Activated T-cell treated with anti-CD3 and anti-CD28 coated beads, Interleukin-2, amount 50 U/mL, for 72 hours (primary cell): Measurements from ENCODE around the gene LTB4R. TPM values are rescaled to one million over a fixed set of nuclear protein-coding genes. Genes with fewer than 3 reads are reported as not detected.

Experiments used
- ATAC-seq, 2 donors: fragments of 150-1000 bp; cut with Tn5 transposase; replicated peaks in 1 of 2; 2 replicates each; pipeline ENCODE4 v1.10.0; 2021; ENCODE audit warnings: moderate library complexity in 2 of 2, mild to moderate bottlenecking in 1 of 2
- DNase-seq, 2 donors: peaks; one replicate each; pipeline ENCODE4 v3.0.0; 2021 to 2022; ENCODE audit warnings: mixed read lengths in 1 of 2
- H3K27ac Mint-ChIP-seq: one replicate; pipeline ENCODE4 v1.8.0; 2022; ENCODE audit warnings: mild to moderate bottlenecking, moderate library complexity, mixed read lengths
- H3K27me3 Mint-ChIP-seq: one replicate; pipeline ENCODE4 v1.8.0; 2022; ENCODE audit warnings: low read depth, mixed read lengths
- H3K36me3 Mint-ChIP-seq, 2 donors: one replicate each; pipeline ENCODE4 v1.8.0; 2022; ENCODE audit warnings: mixed read lengths in 2 of 2, mild to moderate bottlenecking in 1 of 2; ENCODE audit not compliant: insufficient read depth in 2 of 2
- H3K4me1 Mint-ChIP-seq: one replicate; pipeline ENCODE4 v1.8.0; 2022; ENCODE audit warnings: low read depth, mixed read lengths
- H3K4me3 Mint-ChIP-seq, 2 donors: one replicate each; pipeline ENCODE4 v1.8.0; 2022; ENCODE audit warnings: mild to moderate bottlenecking in 2 of 2, mixed read lengths in 2 of 2, moderate library complexity in 2 of 2
- H3K9me3 Mint-ChIP-seq, 2 donors: one replicate each; pipeline ENCODE4 v1.8.0; 2022; ENCODE audit warnings: mixed read lengths in 2 of 2
- total RNA-seq, 2 donors: library from RNA; stranded (reverse); gene quantifications; one replicate each; pipeline ENCODE4 v1.2.3, GENCODE V29; 2022

LTB4R gene
- total RNA-seq, 2 donors from 2014 or later: 27.1 to 28.5 TPM

GRCh38 chr14:24299255-24300191 is 11.8 kb upstream of the LTB4R start, which contains the start of the genes DHRS1 and NOP9:
DHRS1 (minus strand) TSS chr14:24299780; CDS start chr14:24299106, 674 bp downstream.
NOP9 (plus strand) TSS chr14:24299850; CDS start chr14:24299955, 105 bp downstream.
- Mint-ChIP-seq H3K4me1 (peaks cover 58% of the 10 kb centered on the region), H3K9me3 (no peaks in the 10 kb centered on the region), H3K36me3 (peaks cover 3 to 27% of the 10 kb centered on the region in 2 donors), H3K27me3 (no peaks in the 10 kb centered on the region), H3K4me3 (peak within 1 kb of the TSS; percentile 92 to 94), H3K27ac (peak within 1 kb of the TSS; percentile 68)
- ATAC-seq (peak; percentile 81 to 83), DNase-seq (peak; percentile 92 to 96)

GRCh38 chr14:24300326-24300980 is 10.8 kb upstream of the LTB4R start:
- peaks cover 5 to 33% of the 10 kb centered on the region in 2 donors for H3K36me3 Mint-ChIP-seq
- H3K27me3 Mint-ChIP-seq: no peaks in the 10 kb centered on the region
- peak overlapping the region; percentile 92 to 94 for H3K4me3 Mint-ChIP-seq
- H3K27ac Mint-ChIP-seq: no peak overlapping the region
- DNase-seq (no peak), ATAC-seq (no peak)
- H3K4me1 Mint-ChIP-seq: peaks cover 58% of the 10 kb centered on the region
- no peaks in the 10 kb centered on the region for H3K9me3 Mint-ChIP-seq

DNA sequence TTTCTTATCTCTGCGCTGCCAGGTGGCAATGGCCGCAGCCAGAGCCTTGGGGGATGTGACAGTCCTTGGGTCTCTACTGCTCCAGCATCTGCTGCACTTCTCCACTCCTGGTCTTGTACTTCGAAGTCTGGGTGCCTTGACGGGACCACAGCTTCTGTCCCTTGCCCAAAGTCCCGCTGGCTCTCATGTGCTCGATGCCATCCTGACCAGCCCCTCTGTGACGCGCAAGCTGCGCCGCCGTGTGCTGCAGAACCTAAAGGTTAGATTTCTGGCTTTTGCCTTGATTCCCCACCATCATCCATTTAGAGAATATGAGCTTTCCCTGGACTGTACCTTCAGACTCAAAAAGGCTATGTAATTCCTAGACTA is 7.3 kb upstream of the LTB4R start:
- H3K36me3 Mint-ChIP-seq: peaks cover 5 to 38% of the 10 kb centered on the region in 2 donors
- no peak for ATAC-seq

DNA sequence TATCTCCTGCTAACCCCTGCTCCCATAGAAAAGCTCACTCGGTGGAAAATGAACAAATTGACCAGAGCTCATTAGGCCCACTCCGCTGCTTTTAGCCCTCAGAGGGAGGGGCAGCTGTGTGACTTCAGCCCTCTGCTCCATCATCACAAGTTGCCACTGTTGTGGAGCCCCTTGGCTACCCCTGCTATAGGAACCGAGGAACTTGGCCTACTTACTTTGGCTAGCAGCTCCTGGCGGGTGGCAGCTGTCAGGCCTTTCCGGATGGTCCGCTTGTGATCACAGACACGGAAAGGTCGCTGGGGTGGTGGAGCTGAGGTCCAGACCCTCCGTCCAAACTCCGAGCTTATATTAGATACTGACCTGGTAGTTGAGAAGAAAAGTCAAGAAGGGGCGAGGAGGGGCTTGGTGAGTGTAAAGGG is 4.1 kb upstream of the LTB4R start:
- H3K27me3 Mint-ChIP-seq: no peaks in the 10 kb centered on the region
- H3K9me3 Mint-ChIP-seq: no peaks in the 10 kb centered on the region
- H3K4me3 Mint-ChIP-seq: no peak overlapping the region
- no peak for ATAC-seq
- H3K27ac Mint-ChIP-seq: no peak overlapping the region
- peaks cover 46% of the 10 kb centered on the region for H3K4me1 Mint-ChIP-seq
- no peak for DNase-seq
- peaks cover 5 to 41% of the 10 kb centered on the region in 2 donors for H3K36me3 Mint-ChIP-seq

More for the DNA sequence above, 7.3 kb upstream of the LTB4R start:
- Mint-ChIP-seq H3K9me3 (no peaks in the 10 kb centered on the region), H3K4me3 (no peak overlapping the region), H3K27ac (no peak overlapping the region), H3K4me1 (peaks cover 45% of the 10 kb centered on the region), H3K27me3 (no peaks in the 10 kb centered on the region)
- DNase-seq: no peak

DNA sequence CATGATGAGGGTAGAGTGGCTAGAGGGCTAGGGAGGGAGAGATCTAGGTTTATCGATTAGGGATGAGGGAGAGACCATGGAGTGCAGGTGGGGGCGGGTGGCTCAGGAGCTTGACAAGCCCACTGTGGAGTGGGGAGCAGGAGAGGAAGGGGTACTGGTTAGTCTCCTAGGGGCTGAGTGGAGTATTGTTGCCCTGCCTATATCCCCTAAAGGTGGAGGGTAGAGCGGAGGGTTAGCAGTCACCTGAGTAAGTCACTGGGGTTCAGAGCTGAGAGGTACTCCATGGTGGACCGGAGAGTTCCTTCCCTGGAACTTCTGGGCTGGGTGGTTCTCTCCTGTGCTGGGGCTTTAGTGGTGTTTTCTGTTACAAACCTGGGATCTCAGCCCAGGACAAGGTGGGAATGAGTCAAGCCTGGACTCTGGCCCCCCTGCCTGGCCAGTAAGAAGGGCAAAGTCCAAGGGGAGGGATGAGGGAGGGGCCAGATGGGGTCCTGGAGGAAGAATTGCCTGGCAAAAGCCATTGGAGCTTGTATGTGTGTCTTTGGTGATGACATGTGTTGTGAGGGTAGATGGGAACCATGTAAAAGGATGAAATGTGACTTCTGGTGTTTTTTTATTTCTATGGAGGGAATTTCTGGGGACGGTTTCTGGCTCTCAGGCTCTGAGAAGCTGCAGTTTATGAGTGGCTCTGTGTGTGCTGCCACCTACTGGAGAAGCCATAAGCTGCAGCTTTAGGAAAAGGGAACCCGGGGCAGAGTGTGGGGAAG is 3.5 kb upstream of the LTB4R start, which contains the start of gene CIDEB:
CIDEB (minus strand) TSS at position 403 of the 767 bp plus-strand sequence; CDS start at position 284, 119 bp downstream.
- ATAC-seq (peak in 1 of 2 donors; percentile 17), DNase-seq (peak; percentile 57 to 72)
- Mint-ChIP-seq H3K9me3 (no peaks in the 10 kb centered on the region), H3K36me3 (peaks cover 5 to 37% of the 10 kb centered on the region in 2 donors), H3K4me1 (peaks cover 49% of the 10 kb centered on the region), H3K27ac (peak within 1 kb of the TSS; percentile 12), H3K27me3 (no peaks in the 10 kb centered on the region), H3K4me3 (no peak within 1 kb of the TSS)

DNA sequence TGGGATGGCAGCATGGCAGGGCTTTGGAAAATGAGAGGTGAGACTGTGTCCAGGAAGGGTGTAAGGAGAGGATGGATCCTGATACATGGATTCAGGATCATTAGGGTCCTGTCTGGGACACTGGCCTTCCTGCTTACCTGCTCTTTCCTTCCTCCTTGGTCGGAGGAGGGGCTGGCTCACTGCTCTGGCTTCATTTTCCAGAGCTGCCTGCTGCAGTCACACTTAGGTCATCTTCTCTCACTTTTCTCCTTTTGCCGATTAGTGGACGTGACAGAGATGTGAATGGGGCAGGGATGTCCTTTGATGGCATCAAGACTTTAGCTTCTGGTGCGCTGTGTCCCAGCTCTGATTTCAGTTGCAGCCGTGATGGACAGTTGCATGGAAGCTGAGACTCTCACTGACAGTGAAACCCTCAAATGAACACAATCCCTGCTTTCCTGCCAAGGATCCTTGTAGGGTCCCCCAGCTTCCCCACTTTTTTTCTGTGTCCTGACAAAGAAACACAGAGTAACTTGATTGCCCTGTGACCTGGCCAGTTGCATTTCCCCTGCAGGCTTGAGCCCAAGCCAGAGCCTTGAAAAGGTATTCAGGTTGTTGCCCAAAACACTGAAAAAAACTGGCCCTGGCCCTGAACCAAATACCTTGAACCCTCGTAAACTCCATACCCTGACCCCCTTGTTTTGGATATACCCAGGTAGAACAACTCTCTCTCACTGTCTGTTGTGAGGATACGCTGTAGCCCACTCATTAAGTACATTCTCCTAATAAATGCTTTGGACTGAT is 2.8 kb upstream of the LTB4R start:
- Mint-ChIP-seq H3K9me3 (no peaks in the 10 kb centered on the region), H3K27me3 (no peaks in the 10 kb centered on the region), H3K36me3 (peaks cover 5 to 33% of the 10 kb centered on the region in 2 donors), H3K27ac (no peak overlapping the region), H3K4me3 (no peak overlapping the region), H3K4me1 (peaks cover 56% of the 10 kb centered on the region)
- ATAC-seq (no peak), DNase-seq (no peak)

DNA sequence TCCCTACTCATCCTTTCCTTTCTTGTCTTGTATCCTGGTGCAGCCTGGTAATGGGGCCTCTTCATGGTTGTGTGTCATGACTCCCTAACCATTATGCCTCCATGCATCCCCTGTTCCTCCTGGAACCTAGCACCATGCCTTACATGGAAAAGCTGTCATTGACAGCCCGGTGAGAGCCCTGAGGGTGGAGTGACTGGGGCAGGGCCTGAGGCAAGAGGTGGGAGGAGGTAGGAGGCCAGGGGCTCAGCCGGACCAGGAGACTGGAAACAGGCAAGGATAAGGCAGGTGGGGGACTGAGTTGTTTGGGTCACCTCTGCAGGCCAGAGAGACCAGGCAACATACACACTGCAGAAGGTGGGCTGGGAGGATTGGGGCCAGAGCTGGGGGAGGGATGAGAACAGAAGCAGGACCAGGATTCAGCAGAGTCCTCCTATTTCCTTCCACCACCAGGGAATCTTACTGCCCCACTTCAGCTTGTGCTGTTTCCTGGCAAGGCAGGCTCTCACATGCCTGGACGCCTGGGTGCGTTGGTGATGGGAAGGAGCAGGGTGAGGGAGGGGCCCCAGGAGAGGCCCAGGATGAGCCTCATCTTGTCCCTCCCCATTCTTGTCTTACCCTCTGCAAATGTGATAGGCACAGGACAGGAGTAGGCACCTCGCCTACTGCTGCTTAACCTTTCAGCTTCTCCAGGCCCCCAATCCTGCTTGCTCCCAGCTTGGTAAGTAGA is 1.6 kb upstream of the LTB4R start, which contains the start of gene LTB4R2:
LTB4R2 (plus strand) TSS at position 603 of the 727 bp plus-strand sequence. CDS start 525 bp downstream, outside the sequence.
- H3K4me1 Mint-ChIP-seq: peaks cover 68% of the 10 kb centered on the region
- no peak within 1 kb of the TSS for H3K27ac Mint-ChIP-seq
- ATAC-seq: no peak
- DNase-seq: no peak
- H3K4me3 Mint-ChIP-seq: peak within 1 kb of the TSS; percentile 85 to 86
- peaks cover 5 to 25% of the 10 kb centered on the region in 2 donors for H3K36me3 Mint-ChIP-seq
- H3K9me3 Mint-ChIP-seq: no peaks in the 10 kb centered on the region
- H3K27me3 Mint-ChIP-seq: no peaks in the 10 kb centered on the region

GRCh38 chr14:24310265-24310645 is 1.0 kb upstream of the LTB4R start:
- Mint-ChIP-seq H3K27me3 (no peaks in the 10 kb centered on the region), H3K36me3 (peaks cover 3 to 20% of the 10 kb centered on the region in 2 donors), H3K27ac (no peak overlapping the region), H3K4me3 (peak overlapping the region; percentile 85 to 86), H3K9me3 (no peaks in the 10 kb centered on the region), H3K4me1 (peaks cover 74% of the 10 kb centered on the region)
- ATAC-seq: no peak
- DNase-seq: no peak

DNA sequence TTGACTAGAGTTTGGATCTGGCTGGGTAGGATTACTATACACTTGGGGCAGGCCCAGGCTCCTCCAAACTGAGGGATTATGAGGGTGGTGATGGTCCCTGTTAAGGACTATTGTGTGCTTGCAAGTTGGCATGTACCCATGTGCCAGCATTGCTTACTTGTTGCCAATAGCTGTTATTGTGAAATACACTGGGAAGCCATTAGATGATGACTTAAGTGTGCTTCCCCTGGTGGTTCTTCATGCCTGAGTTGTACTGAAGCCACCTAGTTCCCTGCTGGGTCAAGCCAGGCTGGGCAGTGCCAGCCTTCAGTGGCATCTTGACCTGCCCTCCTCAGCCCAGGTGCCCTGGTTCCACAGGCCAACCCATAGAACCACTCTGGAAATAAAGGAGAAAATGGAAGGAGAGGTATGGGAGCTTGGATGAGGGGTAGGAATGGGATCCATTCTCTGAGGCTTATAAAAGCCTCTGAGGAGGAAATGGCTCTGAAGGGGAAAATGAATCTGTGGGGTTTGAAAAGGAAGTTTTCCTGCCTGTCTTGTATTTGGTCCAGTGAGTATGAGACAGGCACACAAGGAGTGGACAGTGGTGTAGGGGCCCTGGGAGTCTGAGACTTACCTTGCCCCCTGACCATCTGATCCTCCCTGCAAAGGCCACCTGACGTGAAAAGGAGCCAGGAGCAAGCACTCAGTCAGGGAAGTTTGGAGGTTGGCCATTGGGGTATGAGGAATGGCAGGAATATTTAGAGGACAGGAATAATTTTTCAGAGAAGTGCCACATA is 724 bp downstream of the LTB4R start:
- H3K27me3 Mint-ChIP-seq: no peaks in the 10 kb centered on the region
- no peak for ATAC-seq

GRCh38 chr14:24312736-24313507 is 1.6 kb downstream of the LTB4R start:
- ATAC-seq: no peak
- H3K36me3 Mint-ChIP-seq: peaks cover 2 to 13% of the 10 kb centered on the region in 2 donors
- H3K9me3 Mint-ChIP-seq: no peaks in the 10 kb centered on the region
- H3K27ac Mint-ChIP-seq: peak overlapping the region; percentile 64
- DNase-seq: no peak
- peaks cover 76% of the 10 kb centered on the region for H3K4me1 Mint-ChIP-seq
- H3K4me3 Mint-ChIP-seq: peak overlapping the region; percentile 85 to 86
- H3K27me3 Mint-ChIP-seq: no peaks in the 10 kb centered on the region

More for the DNA sequence above, 724 bp downstream of the LTB4R start:
- Mint-ChIP-seq H3K4me3 (peak overlapping the region; percentile 85 to 86), H3K36me3 (peaks cover 2 to 13% of the 10 kb centered on the region in 2 donors), H3K4me1 (peaks cover 76% of the 10 kb centered on the region), H3K27ac (peak overlapping the region; percentile 64), H3K9me3 (no peaks in the 10 kb centered on the region)
- no peak for DNase-seq
